H9 (cell line): Measurements from ENCODE around the gene UFC1. TPM values are rescaled to one million over a fixed set of nuclear protein-coding genes. Genes with fewer than 3 reads are reported as not detected.

Experiments
- DNase-seq: peaks from one replicate; pipeline ENCODE4 v3.0.0-alpha.2; 2017
- H2AFZ ChIP-seq: one replicate; pipeline ENCODE4 v1.6.1; 2013; ENCODE audit warnings: mild to moderate bottlenecking, low read length, control low read depth, moderate library complexity
- H2AK5ac ChIP-seq: 2 replicates; pipeline ENCODE4 v1.6.1; 2013; ENCODE audit warnings: low read length, control low read depth, mixed read lengths; ENCODE audit not compliant: insufficient read length
- H2BK120ac ChIP-seq: one replicate; pipeline ENCODE4 v1.6.1; 2013; ENCODE audit warnings: low read depth, mild to moderate bottlenecking, low read length, control low read depth, inconsistent platforms; ENCODE audit not compliant: poor library complexity, severe bottlenecking
- H2BK12ac ChIP-seq: 2 replicates; pipeline ENCODE4 v1.6.1; 2013; ENCODE audit warnings: low read length, control low read depth, mixed read lengths, low read depth; ENCODE audit not compliant: insufficient read length
- H2BK15ac ChIP-seq: 2 replicates; pipeline ENCODE4 v1.6.1; 2013; ENCODE audit warnings: low read depth, low read length, control low read depth
- H2BK20ac ChIP-seq: one replicate; pipeline ENCODE4 v1.6.1; 2013; ENCODE audit warnings: low read depth, mild to moderate bottlenecking, low read length, control low read depth, inconsistent platforms; ENCODE audit not compliant: poor library complexity, severe bottlenecking
- H2BK5ac ChIP-seq: 2 replicates; pipeline ENCODE4 v1.6.1; 2013; ENCODE audit warnings: low read length, control low read depth, mixed read lengths; ENCODE audit not compliant: insufficient read length
- H3K14ac ChIP-seq: 2 replicates; pipeline ENCODE4 v1.6.1; 2013; ENCODE audit warnings: low read length, control low read depth; ENCODE audit not compliant: insufficient read depth
- H3K18ac ChIP-seq: 2 replicates; pipeline ENCODE4 v1.6.1; 2013; ENCODE audit warnings: low read depth, mild to moderate bottlenecking, mixed read lengths, low read length, control low read depth; ENCODE audit not compliant: insufficient read length
- H3K23ac ChIP-seq: 2 replicates; pipeline ENCODE4 v1.6.1; 2013; ENCODE audit warnings: low read length, control low read depth, mixed read lengths, low read depth; ENCODE audit not compliant: insufficient read length
- H3K23me2 ChIP-seq: 2 replicates; pipeline ENCODE4 v1.6.1; 2013; ENCODE audit warnings: low read depth, mild to moderate bottlenecking, mixed read lengths, low read length, control low read depth; ENCODE audit not compliant: insufficient read length, poor library complexity, severe bottlenecking
- H3K27ac ChIP-seq: 2 replicates; pipeline ENCODE4 v1.5.1; 2013; ENCODE audit warnings: low read length, control low read depth, mixed read lengths, low read depth; ENCODE audit not compliant: insufficient read length
- H3K27me3 ChIP-seq: 2 replicates; pipeline ENCODE4 v1.6.1; 2013; ENCODE audit warnings: low read length, control low read depth, inconsistent platforms; ENCODE audit not compliant: insufficient read depth
- H3K4ac ChIP-seq: 2 replicates; pipeline ENCODE4 v1.6.1; 2013; ENCODE audit warnings: low read depth, mild to moderate bottlenecking, control low read depth, inconsistent platforms, low read length, moderate library complexity
- H3K4me1 ChIP-seq: 2 replicates; pipeline ENCODE4 v1.6.1; 2013; ENCODE audit warnings: low read length, control low read depth, inconsistent platforms; ENCODE audit not compliant: insufficient read depth
- H3K4me2 ChIP-seq: 2 replicates; pipeline ENCODE4 v1.6.1; 2013; ENCODE audit warnings: low read length, control low read depth, mixed read lengths; ENCODE audit not compliant: insufficient read length, insufficient read depth
- H3K56ac ChIP-seq: 2 replicates; pipeline ENCODE4 v1.6.1; 2013; ENCODE audit warnings: low read depth, mild to moderate bottlenecking, mixed read lengths, low read length, control low read depth; ENCODE audit not compliant: insufficient read length
- H3K79me1 ChIP-seq: 2 replicates; pipeline ENCODE4 v1.6.1; 2013; ENCODE audit warnings: low read depth, mild to moderate bottlenecking, moderate library complexity, low read length, control low read depth, inconsistent platforms; ENCODE audit not compliant: insufficient read depth, poor library complexity, severe bottlenecking
- H3K79me2 ChIP-seq: 2 replicates; pipeline ENCODE4 v1.6.1; 2013; ENCODE audit warnings: low read length, control low read depth, inconsistent platforms; ENCODE audit not compliant: insufficient read depth
- H3K9ac ChIP-seq: 2 replicates; pipeline ENCODE4 v1.6.1; 2013; ENCODE audit warnings: low read length, control low read depth, mixed read lengths; ENCODE audit not compliant: insufficient read length; ENCODE audit errors: extremely low read depth
- H3K9me3 ChIP-seq: one replicate; pipeline ENCODE4 v1.6.1; 2013; ENCODE audit warnings: low read depth, low read length, inconsistent platforms; ENCODE audit not compliant: control insufficient read depth
- H3T11ph ChIP-seq: one replicate; pipeline ENCODE4 v1.6.1; 2013; ENCODE audit warnings: mild to moderate bottlenecking, low read length, control low read depth, inconsistent platforms
- H4K20me1 ChIP-seq: one replicate; pipeline ENCODE4 v1.6.1; 2013; ENCODE audit not compliant: control insufficient read depth, insufficient read length, insufficient read depth
- H4K5ac ChIP-seq: 2 replicates; pipeline ENCODE4 v1.6.1; 2013; ENCODE audit warnings: low read depth, mild to moderate bottlenecking, mixed read lengths, low read length, control low read depth; ENCODE audit not compliant: insufficient read length
- H4K8ac ChIP-seq: replicated peaks from 2 replicates; pipeline ENCODE4 v1.6.1; 2013; ENCODE audit warnings: low read length, control low read depth, mixed read lengths, low read depth; ENCODE audit not compliant: insufficient read length
- H4K91ac ChIP-seq: 2 replicates; pipeline ENCODE4 v1.6.1; 2013; ENCODE audit warnings: low read depth, mild to moderate bottlenecking, moderate library complexity, mixed read lengths, low read length, control low read depth; ENCODE audit not compliant: insufficient read length
- H3K27ac Mint-ChIP-seq, 3 experiments: 2 replicates in 2 of 3; 3 replicates in 1 of 3; pipeline ENCODE4 v1.8.0; 2020 to 2021; ENCODE audit warnings: mixed read lengths in 3 of 3, mild to moderate bottlenecking in 1 of 3, moderate library complexity in 1 of 3
- H3K27me3 Mint-ChIP-seq: 2 replicates; pipeline ENCODE4 v1.8.0; 2021; ENCODE audit warnings: low read depth, mild to moderate bottlenecking, moderate library complexity, mixed read lengths
- H3K36me3 Mint-ChIP-seq, 3 experiments: 2 replicates in 2 of 3; 3 replicates in 1 of 3; pipeline ENCODE4 v1.8.0; 2020 to 2021; ENCODE audit warnings: low read depth in 3 of 3, mixed read lengths in 3 of 3; ENCODE audit not compliant: insufficient read depth in 1 of 3
- H3K4me1 Mint-ChIP-seq, 2 experiments: 2 replicates each; pipeline ENCODE4 v1.8.0; 2020; ENCODE audit warnings: mixed read lengths in 2 of 2
- H3K4me3 Mint-ChIP-seq, 2 experiments: 2 replicates in 1 of 2; 3 replicates in 1 of 2; pipeline ENCODE4 v1.8.0; 2020 to 2021; ENCODE audit warnings: mild to moderate bottlenecking in 2 of 2, mixed read lengths in 2 of 2, moderate library complexity in 1 of 2
- H3K9me3 Mint-ChIP-seq, 2 experiments: 2 replicates in 1 of 2; 3 replicates in 1 of 2; pipeline ENCODE4 v1.8.0; 2020; ENCODE audit warnings: mild to moderate bottlenecking in 2 of 2, mixed read lengths in 2 of 2, moderate library complexity in 1 of 2
- CTCF ChIP-seq: fragments of 200-600 bp; sonication (generic); conservative IDR thresholded peaks from 3 replicates; pipeline ENCODE4 v1.8.0; 2021; ENCODE audit warnings: antibody characterized with exemption, mild to moderate bottlenecking
- WGBS: extraction: QIAGEN DNeasy Blood & Tissue Kit; methylation state at CpG from one replicate; pipeline ENCODE4 v1.1.7; 2013; ENCODE audit warnings: missing lambda C conversion rate, low lambda C conversion rate, mixed read lengths; ENCODE audit not compliant: insufficient read length; ENCODE audit errors: extremely low coverage; 5-methylcytosine and 5-hydroxymethylcytosine counted together
- total RNA-seq: library from RNA; stranded (reverse); gene quantifications from 2 replicates; pipeline ENCODE4 v1.2.1, GENCODE V29; 2021

Gene UFC1
- total RNA-seq, 1 experiment from 2014 or later = 93.4 TPM

DNA sequence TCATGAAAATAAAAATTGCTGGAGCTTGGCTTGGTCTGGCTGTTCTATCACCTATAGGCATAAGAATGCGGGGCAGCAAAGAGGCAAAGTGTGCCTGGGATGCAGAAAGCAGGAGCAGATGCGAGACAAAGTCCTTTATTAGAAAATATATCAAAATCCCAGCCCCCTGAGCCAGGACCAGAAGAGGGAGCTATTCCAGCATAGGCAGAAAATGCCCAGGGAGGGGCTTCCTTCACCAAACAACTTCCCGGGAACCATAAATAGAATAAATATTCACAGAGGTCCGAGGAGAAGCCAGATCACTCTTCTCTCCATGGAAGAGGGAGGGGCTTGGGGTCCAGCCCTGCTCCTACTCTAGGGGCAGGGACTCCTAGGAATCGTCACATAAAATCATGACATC, 17.4 kb downstream of the UFC1 start:
- peaks cover 5% of the 10 kb centered on the region for H3K23me2 ChIP-seq
- H4K5ac ChIP-seq = no peak overlapping the region
- no peak overlapping the region for H3K4me3 Mint-ChIP-seq
- H4K8ac ChIP-seq = no peak overlapping the region
- TF ChIP-seq CTCF = peak; percentile 49; the same call in 2 of the 3 replicates
- H3K4ac ChIP-seq = no peak overlapping the region
- H3K9me3 ChIP-seq = no peaks in the 10 kb centered on the region
- no peak overlapping the region for H3K56ac ChIP-seq
- no peaks in the 10 kb centered on the region for H3K79me2 ChIP-seq
- no peak overlapping the region for H3K23ac ChIP-seq
- no peak overlapping the region for H2AFZ ChIP-seq
- H4K20me1 ChIP-seq = no peaks in the 10 kb centered on the region
- peaks cover 25 to 70% (median 69%) of the 10 kb centered on the region in 3 experiments; a peak in 6 of 7 replicates for H3K36me3 Mint-ChIP-seq
- H3K14ac ChIP-seq = no peak overlapping the region
- no peak overlapping the region for H2BK5ac ChIP-seq
- no peak overlapping the region for H2BK12ac ChIP-seq
- H2BK120ac ChIP-seq = no peak overlapping the region
- H3K4me2 ChIP-seq = no peak overlapping the region
- no peaks in the 10 kb centered on the region for H3K27me3 ChIP-seq
- H3K4me1 ChIP-seq = no peaks in the 10 kb centered on the region
- H3K9me3 Mint-ChIP-seq = no peaks in the 10 kb centered on the region
- no peak overlapping the region for H4K91ac ChIP-seq
- H2BK20ac ChIP-seq = no peak overlapping the region
- peak overlapping the region in 1 of 3 experiments; percentile 74; a peak in 2 of 7 replicates for H3K27ac Mint-ChIP-seq
- H3T11ph ChIP-seq = no peak overlapping the region
- peaks cover 11 to 18% of the 10 kb centered on the region in 2 experiments for H3K4me1 Mint-ChIP-seq
- H2BK15ac ChIP-seq = no peak overlapping the region
- no peak overlapping the region for H3K18ac ChIP-seq
- H3K27me3 Mint-ChIP-seq = no peaks in the 10 kb centered on the region; the same call in 1 of the 2 replicates
- H2AK5ac ChIP-seq = no peak overlapping the region
- no peaks in the 10 kb centered on the region for H3K79me1 ChIP-seq
- H3K9ac ChIP-seq = no peak overlapping the region
- no CpG with 5 or more reads among the region's 5 CpGs for WGBS
- no peak overlapping the region for H3K27ac ChIP-seq
- no peak for DNase-seq
